Middle frontal gyrus (tissue), 1 donor: ENCODE data around the gene TMEM108.

Experiments used
- DNase-seq: peaks from one replicate; pipeline ENCODE4 v3.0.0-alpha.2; 2015; ENCODE audit warnings: low spot score; ENCODE audit errors: extremely low spot score

The TMEM108 gene

DNA sequence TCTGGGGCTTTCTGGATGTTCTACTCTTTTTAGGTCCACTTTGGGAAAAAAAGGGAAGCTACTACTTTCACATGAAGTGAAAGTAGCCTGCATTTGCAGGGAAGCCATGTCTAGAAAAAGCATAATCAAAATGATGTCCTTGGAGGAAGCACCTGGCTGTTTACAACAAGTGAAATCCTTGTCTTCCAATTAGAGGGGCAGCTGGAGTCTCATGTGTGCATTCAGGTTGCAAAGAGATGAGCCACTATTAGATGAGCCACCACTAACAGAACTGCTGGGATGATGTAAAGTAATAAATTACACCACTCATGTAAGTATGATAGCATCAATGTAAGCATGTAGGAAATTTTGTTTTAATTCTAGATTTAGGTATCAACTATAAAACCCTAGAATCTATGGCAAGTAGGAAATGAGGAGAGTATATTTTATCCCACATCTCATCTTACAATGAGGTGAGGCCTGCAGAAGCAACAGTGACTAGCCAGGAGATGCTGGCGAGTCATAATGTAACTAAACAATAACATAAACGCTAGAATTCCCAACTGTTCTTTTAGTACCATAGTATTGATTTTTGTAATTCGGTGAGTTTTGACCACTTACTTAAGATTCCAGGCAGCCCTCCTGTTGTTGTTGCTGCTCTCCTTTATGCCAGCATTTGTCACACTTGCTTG, 75.9 kb downstream of the TMEM108 start:
- DNase-seq, result no peak

DNA sequence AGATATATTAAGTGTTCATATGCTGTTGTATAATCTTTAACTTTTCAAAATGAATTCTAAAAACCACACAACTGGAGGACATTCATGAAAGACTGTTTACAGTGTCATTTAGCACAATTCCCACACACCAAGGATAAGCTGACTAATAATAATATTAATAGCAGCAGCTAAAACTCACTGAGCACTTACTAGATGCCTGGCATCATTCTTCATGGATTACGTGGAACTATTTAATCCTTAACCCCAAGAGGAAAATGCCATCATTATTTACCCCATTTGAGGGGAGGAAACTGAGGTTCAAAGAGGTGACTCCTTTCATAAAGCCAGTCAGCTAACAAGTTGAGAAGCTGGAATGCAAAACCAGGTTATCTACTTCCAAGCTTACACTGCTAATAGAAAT, 77.0 kb downstream of the TMEM108 start:
- DNase-seq, result no peak

DNA sequence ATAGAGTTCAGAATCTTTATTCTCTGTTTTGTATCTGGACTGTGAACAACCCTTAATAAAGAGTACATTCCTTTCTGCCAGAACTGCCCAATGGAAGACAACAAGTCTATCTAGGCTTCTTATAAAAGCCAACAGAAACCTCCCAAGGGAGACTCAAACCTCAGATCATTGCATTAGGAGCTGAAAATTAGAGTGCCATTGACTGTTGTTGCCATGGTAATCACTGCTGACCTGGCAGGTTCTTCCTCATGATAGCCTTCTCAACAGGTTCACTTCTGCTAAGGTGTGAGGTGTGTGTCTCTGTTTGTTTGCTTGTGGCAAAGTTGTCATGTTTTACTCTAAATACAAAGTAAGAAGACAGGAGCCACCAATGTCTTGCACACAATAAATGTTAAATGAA, 79.2 kb downstream of the TMEM108 start:
- no peak for DNase-seq

DNA sequence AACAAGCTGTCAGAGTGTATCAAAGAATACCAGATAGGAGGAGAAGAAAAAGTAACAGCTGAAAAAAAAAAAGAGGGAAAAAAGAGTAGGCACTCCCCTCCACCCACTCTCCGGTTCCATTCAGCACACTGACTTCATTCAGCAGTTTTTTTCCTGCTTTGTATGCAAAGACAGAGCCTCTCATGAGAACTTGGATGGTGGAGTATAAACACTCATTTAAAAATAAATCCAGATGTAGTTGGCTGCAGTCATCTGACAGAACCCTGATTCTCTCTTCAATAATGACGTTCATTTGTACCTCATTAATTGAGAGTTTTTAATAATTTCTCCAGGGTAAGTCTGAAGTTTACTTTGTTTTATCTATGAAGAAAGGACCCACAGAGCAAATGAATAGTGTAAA, 81.0 kb downstream of the TMEM108 start:
- DNase-seq, result peak; percentile 40

DNA sequence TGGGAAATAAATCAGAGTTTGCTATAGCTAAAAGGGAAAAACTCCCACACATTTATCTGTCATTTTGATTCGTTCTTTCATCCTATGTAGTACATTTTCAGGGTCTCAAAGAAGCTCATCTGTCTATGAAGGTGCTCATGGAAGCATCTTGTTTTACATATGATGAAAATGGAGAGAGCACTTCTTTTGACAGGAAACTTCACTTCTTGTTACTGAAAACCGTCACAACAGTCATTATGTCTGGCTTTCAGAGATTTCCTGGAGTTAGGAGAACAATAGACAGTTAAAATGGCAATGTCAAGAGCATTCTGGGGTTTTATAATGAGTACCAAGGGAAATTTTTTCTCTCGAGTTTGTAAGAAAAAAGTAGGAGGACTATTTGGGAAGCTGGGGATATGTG, 83.3 kb downstream of the TMEM108 start:
- DNase-seq, result no peak

DNA sequence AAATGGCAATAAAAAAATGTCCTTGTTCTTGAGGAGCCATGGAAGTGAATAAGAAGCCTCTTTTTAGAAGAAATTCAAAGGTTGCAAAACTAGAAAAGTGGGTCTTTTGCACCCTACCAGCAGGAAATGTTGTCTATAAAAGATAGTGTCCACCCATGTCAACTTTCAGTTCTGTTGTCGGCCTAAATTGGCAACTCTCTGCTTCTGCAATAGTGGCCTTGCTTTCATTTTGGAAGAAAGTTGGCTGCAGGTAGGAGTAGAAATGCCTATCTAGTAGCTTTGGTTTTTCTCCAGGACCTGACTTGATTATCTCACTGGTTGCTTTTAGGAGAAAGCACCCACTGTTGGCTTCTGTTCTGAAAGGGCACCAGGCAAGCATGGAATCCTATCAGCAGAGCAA, 85.4 kb downstream of the TMEM108 start:
- DNase-seq, result no peak

DNA sequence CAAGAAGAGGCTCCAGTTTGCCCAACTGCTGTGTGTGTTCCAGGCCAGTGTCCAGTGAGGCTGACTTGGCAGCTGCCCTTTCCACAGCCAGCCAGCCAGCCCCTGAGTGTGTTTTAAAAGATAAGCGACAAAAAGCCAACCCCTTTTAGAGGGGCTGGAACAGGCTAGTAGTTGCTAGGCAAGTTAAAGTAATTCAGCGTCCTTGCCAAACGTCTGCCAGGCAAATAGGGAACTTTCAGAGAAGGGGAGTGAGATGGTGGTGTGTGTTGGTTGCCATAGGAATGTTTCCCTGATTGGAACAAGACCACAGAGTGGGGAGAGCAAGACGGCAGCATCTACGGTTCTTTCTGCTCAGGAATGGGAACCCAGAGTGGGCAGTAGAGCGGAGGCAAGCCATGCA, 86.3 kb downstream of the TMEM108 start:
- DNase-seq, result peak; percentile 18

DNA sequence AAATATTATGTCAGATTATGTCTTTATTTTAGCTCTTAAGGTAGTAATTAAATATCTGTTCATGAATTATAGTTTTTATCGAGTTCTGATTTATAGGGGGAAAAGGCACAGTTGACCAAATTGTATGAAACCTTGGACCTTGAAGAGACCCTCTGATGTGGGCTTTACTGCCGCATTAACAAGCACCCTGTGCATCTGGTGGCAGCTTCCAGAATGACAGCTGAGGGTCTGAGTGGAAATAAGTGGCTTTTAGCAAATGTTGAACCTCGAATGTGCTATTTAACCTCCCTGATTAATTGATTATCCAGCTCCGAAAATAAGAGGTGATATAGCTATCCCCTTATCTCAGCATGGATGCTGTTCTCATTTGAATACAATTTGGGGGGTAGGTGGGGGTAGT, 87.0 kb downstream of the TMEM108 start:
- no peak for DNase-seq

DNA sequence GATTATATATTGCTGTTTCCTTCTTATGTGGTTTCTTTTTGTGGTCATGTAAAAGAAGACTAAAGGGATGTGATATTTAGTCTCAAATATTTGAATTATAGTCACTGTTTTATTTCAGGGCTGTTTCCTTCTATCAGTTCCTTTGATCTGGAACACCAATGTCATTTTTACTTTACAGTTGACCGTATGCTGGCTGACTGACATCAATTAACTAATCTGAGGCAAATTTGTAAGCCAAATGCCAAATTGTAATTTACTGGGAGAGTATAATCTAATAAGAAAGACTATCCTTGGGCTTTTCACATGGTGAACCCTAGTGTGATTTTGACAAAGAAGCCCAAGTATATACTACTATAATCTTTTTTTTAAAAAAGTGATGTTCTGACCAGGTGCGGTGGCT, 87.6 kb downstream of the TMEM108 start:
- DNase-seq, result no peak

DNA sequence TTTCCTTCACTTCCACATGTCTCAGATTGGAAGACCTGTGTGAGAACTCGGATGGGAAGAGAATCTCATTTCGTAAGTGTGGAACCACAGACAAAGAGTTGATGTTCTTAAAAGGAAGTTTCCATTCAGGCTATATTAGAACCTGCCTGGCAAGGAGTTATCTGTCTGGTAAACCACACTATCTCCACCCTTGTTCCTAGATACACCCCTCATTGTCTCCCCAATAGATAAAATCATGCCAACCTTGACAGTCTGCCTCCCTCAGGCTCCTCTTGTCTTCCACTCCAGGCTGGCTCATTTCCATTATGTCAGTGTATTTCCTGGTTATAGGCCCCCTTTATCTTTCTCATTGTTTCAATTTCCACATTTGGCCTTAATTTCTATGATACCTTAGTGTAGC, 89.2 kb downstream of the TMEM108 start:
- DNase-seq, result no peak

DNA sequence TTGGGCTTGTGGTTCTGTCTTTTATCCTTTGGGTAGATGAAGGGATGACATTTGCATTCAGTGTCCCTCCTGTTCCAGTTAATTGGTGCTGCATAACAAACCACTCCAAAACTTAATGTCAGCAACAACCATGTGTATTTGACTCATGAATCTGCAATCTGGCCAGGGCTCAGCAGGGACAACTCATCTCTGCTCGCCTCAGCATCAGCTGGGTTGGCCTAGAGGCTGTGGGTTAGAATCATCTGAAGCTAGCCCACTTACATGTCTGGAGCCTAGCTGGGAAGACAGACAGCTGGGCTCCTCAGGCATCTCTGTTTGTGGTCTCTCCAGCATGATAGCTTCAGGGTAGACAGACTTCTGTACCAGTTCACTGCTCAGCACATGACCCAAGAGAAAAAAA, 92.0 kb downstream of the TMEM108 start:
- DNase-seq, result no peak

DNA sequence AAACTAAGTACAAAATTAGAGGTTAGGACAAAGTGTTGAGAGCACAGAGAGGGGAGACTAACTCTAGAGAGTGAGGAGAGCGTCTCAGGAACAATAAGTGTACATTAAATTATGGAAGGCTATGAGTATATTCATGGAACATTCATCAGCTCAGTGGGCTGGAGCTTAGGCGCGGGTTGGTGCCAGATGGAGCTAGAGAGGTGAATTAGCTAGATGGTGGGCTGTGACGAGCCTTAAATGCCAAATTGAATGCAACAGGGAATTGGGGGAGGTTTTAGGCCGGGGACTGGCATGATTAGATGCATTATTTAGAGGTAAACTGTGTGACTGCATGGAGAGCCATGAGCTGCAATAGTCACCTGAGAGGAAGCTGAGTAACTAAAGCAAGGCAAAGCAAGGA, 97.1 kb downstream of the TMEM108 start:
- no peak for DNase-seq

DNA sequence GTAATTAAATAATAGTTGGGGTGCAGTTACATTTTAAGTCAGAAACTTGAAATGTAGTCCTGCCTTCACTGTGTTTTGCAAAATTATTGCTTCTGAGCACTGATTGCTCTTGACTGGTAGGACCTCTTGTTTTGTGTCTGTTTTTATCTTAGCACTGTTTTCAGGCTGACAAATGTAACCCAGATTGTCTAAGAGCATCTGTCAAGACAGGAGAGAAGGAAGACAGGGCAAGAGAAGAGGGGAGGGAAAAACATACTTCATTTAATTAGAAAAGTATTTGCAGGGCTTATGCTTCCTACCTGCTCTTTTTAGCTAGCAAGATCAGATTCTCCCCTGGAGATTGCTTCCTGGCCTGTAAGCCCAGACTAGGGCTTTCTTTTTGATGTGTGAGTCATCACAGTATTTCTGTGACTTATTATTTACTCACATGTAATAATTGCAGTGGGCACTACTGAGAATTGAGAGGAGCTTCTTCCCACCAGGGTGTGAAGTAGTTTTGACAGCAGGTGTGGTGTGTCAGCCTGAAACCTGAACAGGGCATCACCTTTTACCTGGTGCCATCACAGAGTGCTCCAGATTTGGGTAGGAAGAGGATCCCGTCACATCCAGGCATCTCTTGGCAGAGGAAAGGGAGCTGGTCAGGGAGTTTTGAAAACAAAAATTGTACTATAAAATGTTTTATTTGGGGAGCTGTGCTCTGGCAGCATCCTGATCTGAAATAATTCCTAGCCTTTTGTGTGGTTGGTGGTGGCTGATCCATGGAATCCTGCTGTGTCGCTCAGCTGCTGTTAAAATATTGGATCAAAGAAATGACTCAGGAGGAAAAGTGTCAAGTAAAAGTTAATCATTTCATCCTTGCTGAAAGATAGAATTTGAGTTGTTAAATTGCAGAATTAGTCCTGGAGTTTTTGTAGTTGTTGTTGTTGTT, 98.2 kb downstream of the TMEM108 start:
- no peak for DNase-seq

DNA sequence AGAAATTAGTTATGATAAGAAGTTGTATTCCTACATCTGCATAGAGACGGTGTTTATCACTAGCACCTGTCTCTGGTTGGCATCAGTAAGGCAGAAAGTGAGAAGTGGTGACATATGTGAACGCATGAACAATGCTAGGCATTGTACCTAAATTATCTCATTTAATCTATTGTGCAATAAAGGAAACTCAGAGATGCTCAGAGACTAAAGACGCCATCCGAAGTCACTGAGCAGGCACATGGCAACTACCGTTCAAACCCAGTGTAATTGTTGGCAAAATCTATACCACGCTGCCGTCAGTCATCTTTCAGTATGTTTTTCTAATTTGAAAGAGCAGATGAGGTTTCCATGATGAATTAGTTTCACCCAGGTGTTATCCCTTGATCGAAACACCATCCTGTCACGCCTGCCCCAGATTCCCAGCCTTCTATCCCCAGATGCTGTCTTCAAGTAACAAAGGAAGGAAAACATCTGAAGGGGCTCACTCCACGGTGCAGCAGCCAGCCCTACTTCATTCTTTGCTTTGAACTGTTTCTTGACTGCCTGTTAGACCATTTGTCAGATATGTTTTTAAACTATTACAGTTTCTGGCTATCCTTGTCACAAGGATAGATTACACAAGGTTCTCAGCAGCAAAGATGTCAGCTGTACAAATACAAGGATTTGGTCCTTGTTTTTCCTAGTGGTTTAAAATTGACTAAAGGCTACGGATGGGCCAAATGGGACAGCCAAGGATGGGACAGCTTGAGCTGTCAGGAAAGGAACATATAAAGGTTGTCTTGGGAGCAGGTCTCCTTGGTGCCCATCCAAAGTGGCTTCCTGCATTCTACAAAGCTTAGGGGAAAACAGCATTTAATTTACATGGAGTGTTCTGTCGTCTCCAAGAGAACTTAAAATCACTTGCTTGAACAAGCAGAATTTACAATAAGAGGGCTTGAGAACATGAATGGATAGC, 99.1 kb downstream of the TMEM108 start:
- no peak for DNase-seq

DNA sequence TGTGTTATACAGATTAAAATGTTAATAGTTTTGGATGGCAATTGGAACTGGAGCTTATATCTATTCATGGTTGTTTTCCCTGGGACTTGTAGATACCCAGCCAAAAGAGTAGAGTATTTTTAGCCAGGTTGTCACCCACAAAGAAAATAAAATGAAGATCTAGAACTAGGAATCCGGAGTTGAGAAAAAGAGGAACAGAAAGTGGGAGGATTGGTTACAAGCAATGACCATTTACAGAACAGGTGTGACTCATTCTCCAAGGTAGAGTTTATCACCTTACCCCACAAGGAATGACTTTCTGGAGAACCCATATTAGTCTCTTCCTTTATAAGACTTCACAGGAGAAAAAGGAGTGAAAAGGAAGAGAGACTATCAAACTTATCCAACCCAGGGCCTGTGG, 99.8 kb downstream of the TMEM108 start:
- DNase-seq, result no peak

DNA sequence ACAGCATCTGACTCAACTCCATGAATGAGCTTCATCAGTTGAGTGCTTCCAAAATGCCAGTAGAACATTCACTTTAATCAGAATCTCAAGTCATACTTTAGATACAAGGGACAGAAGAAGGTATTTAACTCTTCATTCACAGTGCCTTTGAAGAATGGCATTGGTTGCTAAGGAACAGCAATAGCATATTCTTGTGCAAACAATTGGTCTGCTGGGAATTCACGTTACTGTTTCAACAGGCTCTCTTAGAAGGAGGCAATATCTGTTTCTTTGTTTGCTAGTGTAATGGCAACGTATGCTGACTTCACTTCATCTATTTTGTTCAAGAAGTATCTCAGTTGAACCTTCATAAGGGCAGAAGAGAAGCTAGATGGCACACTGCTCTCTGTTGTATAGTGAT, 113.9 kb downstream of the TMEM108 start:
- DNase-seq, result no peak

DNA sequence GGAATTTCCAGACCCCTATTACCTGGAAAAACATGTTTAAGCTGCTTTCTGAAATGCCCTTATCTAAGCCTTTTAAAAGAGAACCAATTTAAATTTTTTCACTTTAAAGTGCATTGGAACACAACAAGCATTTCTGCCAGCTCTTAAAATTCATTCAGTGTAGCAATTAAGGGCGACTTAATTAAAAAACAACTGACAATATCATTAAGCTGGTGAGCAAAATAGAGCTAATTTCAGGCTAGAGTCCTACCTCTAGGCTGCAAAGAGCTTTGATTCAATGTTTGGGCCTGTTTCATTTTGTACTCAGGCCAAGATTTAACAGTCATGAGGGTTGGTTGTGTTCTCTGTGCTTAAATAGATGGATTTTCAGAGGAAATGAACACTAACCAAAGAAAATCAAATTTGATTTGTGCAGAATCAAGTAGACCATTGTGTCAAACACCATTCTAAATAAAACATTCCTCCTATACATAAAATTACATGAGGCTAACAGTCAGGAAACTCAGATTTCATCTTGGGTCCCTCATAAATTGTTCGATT, 114.6 kb downstream of the TMEM108 start:
- DNase-seq, result no peak

DNA sequence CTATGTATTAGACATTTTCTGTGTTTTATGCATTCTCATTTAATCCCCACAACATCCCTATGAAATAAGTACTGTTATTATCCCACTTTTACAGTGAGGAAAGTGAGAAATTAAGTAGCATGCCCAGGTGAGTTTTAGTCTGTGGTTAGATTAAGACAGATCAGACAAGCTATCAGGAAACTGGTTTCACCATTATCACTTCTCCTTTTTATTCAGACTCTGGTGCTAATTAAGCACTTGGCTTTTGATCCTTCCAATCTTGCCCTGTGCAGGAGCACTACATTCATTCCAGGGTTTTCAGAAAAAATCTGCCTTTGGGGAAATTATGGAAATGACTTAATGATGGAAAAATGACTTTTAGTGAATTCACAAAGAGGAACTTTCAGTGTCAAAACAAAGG, 115.2 kb downstream of the TMEM108 start:
- no peak for DNase-seq

DNA sequence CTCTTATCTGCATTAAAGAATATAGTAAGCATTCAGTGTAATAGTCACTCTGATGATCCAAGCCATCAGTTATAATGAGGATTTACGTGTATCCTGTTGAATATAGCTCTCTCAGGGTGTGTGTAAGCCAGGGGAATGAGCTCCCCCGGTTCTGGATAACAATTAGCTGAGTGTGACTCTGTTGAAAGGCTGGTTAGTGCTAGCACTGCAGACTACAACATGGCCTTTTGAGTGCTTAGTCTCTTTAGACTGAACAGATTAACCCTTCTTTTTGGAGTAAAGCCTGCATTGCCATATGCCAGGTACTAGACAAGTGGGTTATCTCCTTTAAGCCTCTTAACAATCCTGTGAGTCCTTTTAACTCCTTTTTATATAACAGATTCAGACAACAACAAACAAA, 119.5 kb downstream of the TMEM108 start:
- DNase-seq, result no peak

DNA sequence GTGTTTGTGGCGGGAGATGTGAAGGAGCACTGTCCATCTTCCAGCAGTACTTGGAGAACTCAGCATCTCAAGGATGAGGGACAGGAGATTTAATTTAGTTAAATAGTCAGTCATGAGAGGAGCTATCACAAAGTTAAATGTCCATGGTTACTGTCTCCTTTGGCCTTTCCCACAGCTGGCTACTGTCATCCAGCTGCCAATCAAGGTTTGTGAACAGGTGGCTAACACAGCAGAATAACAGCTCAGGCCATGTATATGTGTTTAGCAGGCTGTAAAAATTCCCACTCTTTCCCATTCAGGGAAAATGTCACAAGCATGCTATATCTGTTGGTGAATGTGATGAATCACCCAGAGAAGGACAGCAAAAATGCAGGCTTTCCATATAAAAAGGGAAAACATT, 120.5 kb downstream of the TMEM108 start:
- DNase-seq, result no peak
